ENCODE data around the gene ADAMTS14. TPM values are rescaled to one million over a fixed set of nuclear protein-coding genes. Genes with fewer than 3 reads are reported as not detected.

The ADAMTS14 gene
- total RNA-seq, 2 donors from 2014 or later, result 0.33 TPM; not detected in 1

- intact Hi-C loops (cut with DNase I), result no loop called here
- TF ChIP-seq CTCF (IDR thresholded peaks at IDR 0.05), result no peak
- no peak for TF ChIP-seq POLR2A (IDR thresholded peaks at IDR 0.05)
- DNase-seq, result peak; percentile 53 to 87 (median 74)
- Histone ChIP-seq H3K27me3 (no peaks in the 10 kb centered on the region), H3K27ac (peak overlapping the region; percentile 29 to 78 (median 54)), H3K36me3 (replicated peaks in 1 of 2; ENCODE audit: insufficient read depth in 1 of 2, low read depth in 2 of 2) (no peaks in the 10 kb centered on the region), H3K9me3 (no peaks in the 10 kb centered on the region), H3K4me1 (peaks cover 8% of the 10 kb centered on the region), H3K4me3 (no peak overlapping the region)
- ATAC-seq, result peak; percentile 70
- WGBS, 2 donors, result 35 to 54% methylated on average over 2 of the region's 2 CpGs
Measured at GRCh38 chr10:70803775-70804420, 131.6 kb downstream of the ADAMTS14 start.

- TF ChIP-seq CTCF (IDR thresholded peaks at IDR 0.05) (no peak), POLR2A (IDR thresholded peaks at IDR 0.05) (no peak)
- H3K4me1 ChIP-seq, result peaks cover 8% of the 10 kb centered on the region
- H3K4me3 ChIP-seq, result no peak overlapping the region
- intact Hi-C loops (cut with DNase I), result no loop called here
- no peaks in the 10 kb centered on the region for H3K9me3 ChIP-seq
- H3K27me3 ChIP-seq, result no peaks in the 10 kb centered on the region
- no peaks in the 10 kb centered on the region for H3K36me3 ChIP-seq (replicated peaks in 1 of 2; ENCODE audit: insufficient read depth in 1 of 2, low read depth in 2 of 2)
- DNase-seq (no peak), ATAC-seq (peak; percentile 85)
- WGBS, 2 donors, result 19 to 45% methylated on average over 2 of the region's 2 CpGs
- H3K27ac ChIP-seq, result peak overlapping the region; percentile 29 to 78 (median 54)
Measured at GRCh38 chr10:70804421-70804808, 132.1 kb downstream of the ADAMTS14 start.

GRCh38 chr10:70805619-70806215, 133.4 kb downstream of the ADAMTS14 start:
- no peak overlapping the region for H3K4me3 ChIP-seq
- no peaks in the 10 kb centered on the region for H3K9me3 ChIP-seq
- peaks cover 8% of the 10 kb centered on the region for H3K4me1 ChIP-seq
- TF ChIP-seq CTCF (IDR thresholded peaks at IDR 0.05) (no peak), POLR2A (IDR thresholded peaks at IDR 0.05) (no peak)
- H3K27ac ChIP-seq, result no peak overlapping the region
- no peaks in the 10 kb centered on the region for H3K27me3 ChIP-seq
- no peaks in the 10 kb centered on the region for H3K36me3 ChIP-seq (replicated peaks in 1 of 2; ENCODE audit: insufficient read depth in 1 of 2, low read depth in 2 of 2)
- intact Hi-C loops (cut with DNase I), result no loop called here
- ATAC-seq (no peak), DNase-seq (no peak)
- 96 to 98% methylated on average over 3 of the region's 3 CpGs for WGBS, 2 donors

GRCh38 chr10:70806841-70807240, 134.5 kb downstream of the ADAMTS14 start:
- intact Hi-C loops (cut with DNase I), result no loop called here
- H3K4me1 ChIP-seq, result peaks cover 8% of the 10 kb centered on the region
- WGBS, 2 donors, result 100% methylated on average over 1 of the region's 1 CpG

More at GRCh38 chr10:70806841-70807240, 134.5 kb downstream of the ADAMTS14 start:
- no peak for ATAC-seq
- TF ChIP-seq CTCF (IDR thresholded peaks at IDR 0.05) (no peak), POLR2A (IDR thresholded peaks at IDR 0.05) (no peak)
- no peak for DNase-seq
- Histone ChIP-seq H3K27me3 (no peaks in the 10 kb centered on the region), H3K4me3 (no peak overlapping the region), H3K9me3 (no peaks in the 10 kb centered on the region), H3K27ac (no peak overlapping the region), H3K36me3 (replicated peaks in 1 of 2; ENCODE audit: insufficient read depth in 1 of 2, low read depth in 2 of 2) (no peaks in the 10 kb centered on the region)

Measured in body of pancreas (tissue), 4 donors.